MM.1S (cell line): ENCODE measurements around the gene MDM1.

Experiments used
- DNase-seq: peaks from one replicate; pipeline ENCODE4 v3.0.0-alpha.2; 2015
- H2AFZ ChIP-seq: fragments of 300-600 bp; sonication (generic); 2 replicates; pipeline ENCODE4 v1.6.0; 2016; ENCODE audit warnings: antibody characterized with exemption, low read length
- H3F3A ChIP-seq: fragments of 300-600 bp; sonication (generic); 2 replicates; pipeline ENCODE4 v1.6.1; 2016; ENCODE audit warnings: mild to moderate bottlenecking, antibody characterized with exemption, low read length, moderate library complexity, mixed read lengths; ENCODE audit not compliant: insufficient read depth
- H3K27ac ChIP-seq: fragments of 300-600 bp; sonication (generic); 2 replicates; pipeline ENCODE4 v1.5.1; 2016; ENCODE audit warnings: mild to moderate bottlenecking, low read length
- H3K27me3 ChIP-seq: fragments of 300-600 bp; sonication (generic); replicated peaks from 2 replicates; pipeline ENCODE4 v1.6.0; 2016; ENCODE audit warnings: low read length; ENCODE audit not compliant: insufficient read depth
- H3K36me3 ChIP-seq: fragments of 300-600 bp; sonication (generic); replicated peaks from 2 replicates; pipeline ENCODE4 v1.6.1; 2016; ENCODE audit warnings: mild to moderate bottlenecking, low read length, mixed read lengths; ENCODE audit not compliant: insufficient read depth
- H3K4me1 ChIP-seq: fragments of 300-600 bp; sonication (generic); 2 replicates; pipeline ENCODE4 v1.6.1; 2016; ENCODE audit warnings: low read length, mixed read lengths
- H3K4me2 ChIP-seq: fragments of 300-600 bp; sonication (generic); 2 replicates; pipeline ENCODE4 v1.6.0; 2016; ENCODE audit warnings: low read depth, low read length
- H3K4me3 ChIP-seq: fragments of 300-600 bp; sonication (generic); 2 replicates; pipeline ENCODE4 v1.5.1; 2016; ENCODE audit warnings: low read length, mixed read lengths
- H3K79me2 ChIP-seq: fragments of 300-600 bp; sonication (generic); 2 replicates; pipeline ENCODE4 v1.6.1; 2016; ENCODE audit warnings: mixed run types, low read length, mixed read lengths
- H3K9ac ChIP-seq: fragments of 300-600 bp; sonication (generic); 2 replicates; pipeline ENCODE4 v1.6.1; 2016; ENCODE audit warnings: low read length, mixed read lengths
- H3K9me2 ChIP-seq: fragments of 300-600 bp; sonication (generic); replicated peaks from 2 replicates; pipeline ENCODE4 v1.6.1; 2016; ENCODE audit warnings: mild to moderate bottlenecking, low read length, mixed read lengths; ENCODE audit not compliant: insufficient read depth
- H3K9me3 ChIP-seq: fragments of 300-600 bp; sonication (generic); replicated peaks from 2 replicates; pipeline ENCODE4 v1.6.1; 2016; ENCODE audit warnings: mild to moderate bottlenecking, low read length, mixed read lengths; ENCODE audit not compliant: insufficient read depth
- H4K20me1 ChIP-seq: fragments of 300-600 bp; sonication (generic); 2 replicates; pipeline ENCODE4 v1.6.1; 2016; ENCODE audit warnings: mild to moderate bottlenecking, low read length, moderate library complexity, mixed read lengths; ENCODE audit not compliant: insufficient read depth
- CTCF ChIP-seq: fragments of 300-600 bp; sonication (generic); IDR thresholded peaks from 2 replicates; pipeline ENCODE4 v1.5.1; 2016; ENCODE audit warnings: antibody characterized with exemption, low read length, mixed read lengths
- EZH2 ChIP-seq: fragments of 300-600 bp; sonication (generic); optimal IDR thresholded peaks from 2 replicates; pipeline ENCODE3; 2017; ENCODE audit warnings: low read depth, mild to moderate bottlenecking, antibody characterized with exemption, low read length, mixed read lengths
- EZH2phosphoT487 ChIP-seq: fragments of 300-600 bp; sonication (generic); IDR thresholded peaks from 2 replicates; pipeline ENCODE4 v1.6.1; 2018; ENCODE audit warnings: antibody characterized with exemption, low read length

MDM1 gene

GRCh38 chr12:68324531-68324930 lies 7.6 kb downstream of the MDM1 start:
- no peaks in the 10 kb centered on the region for H4K20me1 ChIP-seq
- H3K36me3 ChIP-seq, result no peaks in the 10 kb centered on the region
- no peak overlapping the region for H3K4me2 ChIP-seq
- TF ChIP-seq EZH2phosphoT487, result no peak
- TF ChIP-seq EZH2, result no peak
- TF ChIP-seq CTCF, result no peak
- H3K4me1 ChIP-seq, result no peaks in the 10 kb centered on the region
- H3F3A ChIP-seq, result no peaks in the 10 kb centered on the region
- H3K9me3 ChIP-seq, result no peaks in the 10 kb centered on the region
- no peak for DNase-seq
- no peak overlapping the region for H3K27ac ChIP-seq
- H2AFZ ChIP-seq, result no peak overlapping the region
- H3K4me3 ChIP-seq, result no peak overlapping the region
- H3K9me2 ChIP-seq, result no peaks in the 10 kb centered on the region
- no peak overlapping the region for H3K9ac ChIP-seq
- H3K27me3 ChIP-seq, result no peaks in the 10 kb centered on the region
- no peaks in the 10 kb centered on the region for H3K79me2 ChIP-seq

GRCh38 chr12:68321140-68321539 lies 11.0 kb downstream of the MDM1 start:
- H3K4me2 ChIP-seq, result no peak overlapping the region
- no peak overlapping the region for H3K9ac ChIP-seq
- no peaks in the 10 kb centered on the region for H3K79me2 ChIP-seq
- H3K36me3 ChIP-seq, result no peaks in the 10 kb centered on the region
- no peak overlapping the region for H3K4me3 ChIP-seq
- no peaks in the 10 kb centered on the region for H3F3A ChIP-seq
- H3K9me3 ChIP-seq, result no peaks in the 10 kb centered on the region
- no peaks in the 10 kb centered on the region for H3K27me3 ChIP-seq
- no peaks in the 10 kb centered on the region for H4K20me1 ChIP-seq
- H2AFZ ChIP-seq, result no peak overlapping the region
- no peaks in the 10 kb centered on the region for H3K9me2 ChIP-seq
- H3K27ac ChIP-seq, result no peak overlapping the region
- H3K4me1 ChIP-seq, result no peaks in the 10 kb centered on the region
- TF ChIP-seq EZH2phosphoT487 (no peak), CTCF (no peak), EZH2 (no peak)
- DNase-seq, result no peak

- Histone ChIP-seq H2AFZ (no peak overlapping the region), H3K79me2 (no peaks in the 10 kb centered on the region), H3K9me2 (no peaks in the 10 kb centered on the region), H3F3A (no peaks in the 10 kb centered on the region), H3K4me3 (no peak overlapping the region), H3K4me2 (no peak overlapping the region), H3K9me3 (no peaks in the 10 kb centered on the region), H3K27ac (no peak overlapping the region), H3K4me1 (no peaks in the 10 kb centered on the region), H3K36me3 (no peaks in the 10 kb centered on the region), H4K20me1 (no peaks in the 10 kb centered on the region), H3K27me3 (no peaks in the 10 kb centered on the region), H3K9ac (no peak overlapping the region)
- TF ChIP-seq EZH2, result no peak
- TF ChIP-seq CTCF, result no peak
- TF ChIP-seq EZH2phosphoT487, result no peak
- DNase-seq, result no peak
Measured at GRCh38 chr12:68319988-68320623, 12.1 kb downstream of the MDM1 start.
